ENCODE results near the gene FCN2. TPM values are rescaled to one million over a fixed set of nuclear protein-coding genes. Genes with fewer than 3 reads are reported as not detected.

Gene FCN2
- total and polyA plus RNA-seq, 4 donors: 0.20 to 0.22 TPM; not detected in 2

GRCh38 chr9:134833294-134833880, 47.2 kb upstream of the FCN2 start:
- Histone ChIP-seq H3K9ac (ENCODE audit: insufficient read depth in 1 of 2, low read length in 2 of 2) (no peak overlapping the region), H3K4me1 (ENCODE audit: control insufficient read depth in 5 of 5, insufficient read depth in 5 of 5, low read length in 5 of 5) (no peaks in the 10 kb centered on the region), H3K27me3 (ENCODE audit: control insufficient read depth in 3 of 3, insufficient read depth in 3 of 3, low read length in 2 of 3) (no peaks in the 10 kb centered on the region), H3K36me3 (ENCODE audit: control insufficient read depth in 4 of 4, insufficient read depth in 4 of 4, low read length in 4 of 4) (peaks cover 0 to 20% (median 9%) of the 10 kb centered on the region in 4 donors), H3K9me3 (ENCODE audit: control insufficient read depth in 4 of 4, insufficient read depth in 3 of 4, low read length in 3 of 4) (peaks cover 0 to 3% (median 0%) of the 10 kb centered on the region in 4 donors), H3K27ac (ENCODE audit: low read depth in 1 of 2, low read length in 1 of 2) (no peak overlapping the region), H3K4me3 (no peak overlapping the region)
- DNase-seq (no peak), ATAC-seq (ENCODE audit: insufficient read depth, low FRiP score) (no peak)
- no peak for TF ChIP-seq CTCF (IDR thresholded peaks at IDR 0.05; ENCODE audit: control extremely low read depth, extremely low read depth)
- 76 to 83% methylated on average over 11 of the region's 11 CpGs for WGBS, 2 donors

- Histone ChIP-seq H3K36me3 (ENCODE audit: control insufficient read depth in 4 of 4, insufficient read depth in 4 of 4, low read length in 4 of 4) (peaks cover 0 to 20% (median 7%) of the 10 kb centered on the region in 4 donors), H3K27ac (ENCODE audit: low read depth in 1 of 2, low read length in 1 of 2) (no peak overlapping the region), H3K4me1 (ENCODE audit: control insufficient read depth in 5 of 5, insufficient read depth in 5 of 5, low read length in 5 of 5) (no peaks in the 10 kb centered on the region), H3K9ac (ENCODE audit: insufficient read depth in 1 of 2, low read length in 2 of 2) (no peak overlapping the region), H3K27me3 (ENCODE audit: control insufficient read depth in 3 of 3, insufficient read depth in 3 of 3, low read length in 2 of 3) (no peaks in the 10 kb centered on the region), H3K9me3 (ENCODE audit: control insufficient read depth in 4 of 4, insufficient read depth in 3 of 4, low read length in 3 of 4) (peaks cover 0 to 3% (median 0%) of the 10 kb centered on the region in 4 donors), H3K4me3 (no peak overlapping the region)
- 89 to 94% methylated on average over 20 of the region's 20 CpGs for WGBS, 2 donors
- TF ChIP-seq CTCF (IDR thresholded peaks at IDR 0.05; ENCODE audit: control extremely low read depth, extremely low read depth): no peak
- DNase-seq: no peak
- ATAC-seq (ENCODE audit: insufficient read depth, low FRiP score): no peak
These were observed 46.2 kb upstream of the FCN2 start for GRCh38 chr9:134834217-134834956.

DNA sequence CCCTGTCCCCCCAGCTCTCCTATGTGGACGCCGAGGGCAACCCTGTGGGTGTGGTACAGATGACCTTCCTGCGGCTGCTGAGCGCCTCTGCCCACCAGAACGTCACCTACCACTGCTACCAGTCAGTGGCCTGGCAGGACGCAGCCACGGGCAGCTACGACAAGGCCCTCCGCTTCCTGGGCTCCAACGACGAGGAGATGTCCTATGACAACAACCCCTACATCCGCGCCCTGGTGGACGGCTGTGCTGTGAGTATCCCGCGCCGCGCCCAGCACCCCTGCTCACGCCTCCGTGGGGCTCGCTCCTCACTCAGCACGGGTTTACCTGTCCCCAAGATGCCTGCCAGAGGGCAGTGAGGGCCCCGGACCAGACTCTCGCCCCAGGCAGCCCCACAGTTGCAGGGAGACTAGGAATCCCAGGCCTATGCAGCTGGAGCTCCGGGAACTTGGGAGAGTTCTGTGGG, 45.6 kb upstream of the FCN2 start:
- WGBS, 2 donors: 91 to 95% methylated on average over 25 of the region's 25 CpGs
- Histone ChIP-seq H3K9ac (ENCODE audit: insufficient read depth in 1 of 2, low read length in 2 of 2) (no peak overlapping the region), H3K36me3 (ENCODE audit: control insufficient read depth in 4 of 4, insufficient read depth in 4 of 4, low read length in 4 of 4) (peaks cover 0 to 20% (median 8%) of the 10 kb centered on the region in 4 donors), H3K27me3 (ENCODE audit: control insufficient read depth in 3 of 3, insufficient read depth in 3 of 3, low read length in 2 of 3) (no peaks in the 10 kb centered on the region), H3K4me3 (no peak overlapping the region), H3K9me3 (ENCODE audit: control insufficient read depth in 4 of 4, insufficient read depth in 3 of 4, low read length in 3 of 4) (peaks cover 0 to 3% (median 0%) of the 10 kb centered on the region in 4 donors), H3K27ac (ENCODE audit: low read depth in 1 of 2, low read length in 1 of 2) (no peak overlapping the region), H3K4me1 (ENCODE audit: control insufficient read depth in 5 of 5, insufficient read depth in 5 of 5, low read length in 5 of 5) (no peaks in the 10 kb centered on the region)
- ATAC-seq (ENCODE audit: insufficient read depth, low FRiP score): no peak
- no peak for DNase-seq
- TF ChIP-seq CTCF (IDR thresholded peaks at IDR 0.05; ENCODE audit: control extremely low read depth, extremely low read depth): no peak

Measured in lung (tissue), 12 donors.